HCT116 (cell line): ENCODE measurements around the gene HNF1B. TPM values are rescaled to one million over a fixed set of nuclear protein-coding genes. Genes with fewer than 3 reads are reported as not detected.

Experiments
- ATAC-seq: fragments of 200-7000 bp; cut with Tn5 transposase; 2 replicates; pipeline ENCODE4 v1.9.1; 2020; ENCODE audit warnings: mild to moderate bottlenecking, moderate library complexity
- BruUV-seq: library from RNA; stranded (reverse); fragments of 400-500 nt; replicated peaks from 2 replicates; lab custom pipeline; 2021; lab: Mats Ljungman, UMichigan
- CTCF ChIA-PET: fragments of 300-600 bp; sonication (Branson Sonifier 250); formaldehyde crosslinking; loops from one replicate; lab custom pipeline; 2021; ENCODE audit warnings: antibody characterized with exemption; lab: Charles Lee
- POLR2A ChIA-PET: fragments of 300-600, 350-600 bp; sonication (Branson Sonifier 250); formaldehyde crosslinking; loops from one replicate; lab custom pipeline; 2021; ENCODE audit warnings: antibody characterized with exemption; lab: Charles Lee
- RAD21 ChIA-PET, 2 experiments: fragments of 300-600 bp; sonication (Branson Sonifier 250); formaldehyde crosslinking; loops; one replicate each; lab custom pipeline; 2023; ENCODE audit warnings: low total read pairs in 2 of 2; ENCODE audit not compliant: uncharacterized antibody in 2 of 2, unreplicated experiment in 2 of 2, low non-redundant PET in 1 of 2; lab: Charles Lee
- DNase-seq: peaks from one replicate; pipeline ENCODE4 v3.0.0-alpha.2; 2010; ENCODE audit warnings: low read depth, low spot score
- H2AFZ ChIP-seq: fragments of 200-600 bp; shearing (Covaris generic), sonication (generic); 2 replicates; pipeline ENCODE4 v1.6.1; 2017; ENCODE audit warnings: low read depth, mixed run types, mixed read lengths, antibody characterized with exemption, low read length; ENCODE audit not compliant: poor library complexity, severe bottlenecking
- H3K27ac ChIP-seq: 2 replicates; pipeline ENCODE4 v1.5.1; 2012; ENCODE audit warnings: low read depth, low read length
- H3K27me3 ChIP-seq: fragments of 200-600 bp; sonication (generic); 2 replicates; pipeline ENCODE4 v1.6.1; 2016; ENCODE audit warnings: mixed run types, low read length, mixed read lengths; ENCODE audit not compliant: insufficient read depth
- H3K36me3 ChIP-seq, 2 experiments: fragments of 200-500 bp in 1 of 2; fragments of 200-600 bp in 1 of 2; sonication (Bioruptor generic) in 1 of 2; sonication (generic) in 1 of 2; 2 replicates each; pipeline versions ENCODE4 v1.5.1 to v1.6.1; 2014 to 2016; ENCODE audit warnings: low read length in 2 of 2, inconsistent platforms in 1 of 2, mixed read lengths in 1 of 2, mixed run types in 1 of 2; ENCODE audit not compliant: insufficient read depth in 2 of 2, control insufficient read depth in 1 of 2
- H3K4me1 ChIP-seq, 2 experiments: fragments of 200-600 bp in 1 of 2; sonication (generic) in 1 of 2; 2 replicates each; pipeline versions ENCODE4 v1.5.1 to v1.6.1; 2012 to 2017; ENCODE audit warnings: low read length in 2 of 2, inconsistent platforms in 1 of 2, mild to moderate bottlenecking in 1 of 2, mixed read lengths in 1 of 2, mixed run types in 1 of 2, moderate library complexity in 1 of 2; ENCODE audit not compliant: insufficient read depth in 2 of 2, control insufficient read depth in 1 of 2
- H3K4me2 ChIP-seq: fragments of 200-600 bp; sonication (generic); 2 replicates; pipeline ENCODE4 v1.6.1; 2017; ENCODE audit warnings: mixed run types, low read length, mixed read lengths
- H3K4me3 ChIP-seq, 2 experiments: fragments of 200-600 bp in 1 of 2; sonication (generic) in 1 of 2; replicated peaks in 1 of 2; 2 replicates each; pipeline ENCODE4 v1.5.1; 2011 to 2016; ENCODE audit warnings: low read length in 2 of 2, control low read depth in 1 of 2, low read depth in 1 of 2, mild to moderate bottlenecking in 1 of 2, mixed read lengths in 1 of 2, mixed run types in 1 of 2
- H3K79me2 ChIP-seq: fragments of 200-600 bp; sonication (generic); 2 replicates; pipeline ENCODE4 v1.6.1; 2017; ENCODE audit warnings: mild to moderate bottlenecking, mixed run types, low read length, moderate library complexity, mixed read lengths; ENCODE audit not compliant: insufficient read depth
- H3K9ac ChIP-seq: fragments of 200-600 bp; sonication (generic); 2 replicates; pipeline ENCODE4 v1.6.1; 2016; ENCODE audit warnings: low read length, mixed read lengths
- H3K9me2 ChIP-seq: fragments of 200-600 bp; sonication (generic), shearing (Covaris generic); 2 replicates; pipeline ENCODE4 v1.6.1; 2017; ENCODE audit warnings: mixed run types, mild to moderate bottlenecking, moderate library complexity; ENCODE audit not compliant: insufficient read depth
- H3K9me3 ChIP-seq, 2 experiments: fragments of 200-500 bp in 1 of 2; fragments of 200-600 bp in 1 of 2; sonication (Bioruptor generic) in 1 of 2; sonication (generic) in 1 of 2; 2 replicates each; pipeline ENCODE4 v1.6.1; 2014 to 2017; ENCODE audit warnings: low read length in 2 of 2, mixed read lengths in 2 of 2, inconsistent platforms in 1 of 2, low read depth in 1 of 2, mild to moderate bottlenecking in 1 of 2, mixed run types in 1 of 2, moderate library complexity in 1 of 2; ENCODE audit not compliant: control insufficient read depth in 1 of 2, insufficient read depth in 1 of 2
- H4K20me1 ChIP-seq: fragments of 200-600 bp; sonication (generic), shearing (Covaris generic); 2 replicates; pipeline ENCODE4 v1.6.1; 2017; ENCODE audit warnings: mixed run types, mild to moderate bottlenecking, moderate library complexity; ENCODE audit not compliant: insufficient read depth
- CTCF ChIP-seq, 3 experiments: fragments of 200-600 bp in 1 of 3; sonication (generic) in 1 of 3; IDR thresholded peaks in 2 of 3; conservative IDR thresholded peaks in 1 of 3; 2 replicates each; pipeline ENCODE4 v1.5.1; 2012 to 2017; ENCODE audit warnings: low read depth in 2 of 3, low read length in 2 of 3, antibody characterized with exemption in 1 of 3, borderline replicate concordance in 1 of 3, control low read depth in 1 of 3, mild to moderate bottlenecking in 1 of 3, mixed read lengths in 1 of 3, mixed run types in 1 of 3, moderate library complexity in 1 of 3; ENCODE audit not compliant: insufficient read depth in 1 of 3
- EGR1 ChIP-seq: IDR thresholded peaks from 2 replicates; pipeline ENCODE4 v1.6.1; 2012; ENCODE audit warnings: low read depth
- EZH2phosphoT487 ChIP-seq: fragments of 200-600 bp; IDR thresholded peaks from 2 replicates; pipeline ENCODE4 v1.6.1; 2018; ENCODE audit warnings: antibody characterized with exemption, borderline replicate concordance
- JUND ChIP-seq: IDR thresholded peaks from 2 replicates; pipeline ENCODE4 v1.6.1; 2012
- RAD21 ChIP-seq: IDR thresholded peaks from 2 replicates; pipeline ENCODE4 v1.6.1; 2012; ENCODE audit warnings: low read depth, mild to moderate bottlenecking
- REST ChIP-seq: IDR thresholded peaks from 2 replicates; pipeline ENCODE4 v1.6.1; 2012; ENCODE audit warnings: low read depth
- SP1 ChIP-seq: IDR thresholded peaks from 2 replicates; pipeline ENCODE4 v1.6.1; 2012; ENCODE audit warnings: low read depth
- TCF7L2 ChIP-seq: IDR thresholded peaks from 2 replicates; pipeline ENCODE4 v1.7.0; 2011; ENCODE audit warnings: borderline replicate concordance, inconsistent platforms; ENCODE audit not compliant: insufficient read depth, insufficient read length; ENCODE audit errors: extremely low read depth
- YY1 ChIP-seq: IDR thresholded peaks from 2 replicates; pipeline ENCODE4 v1.6.1; 2011; ENCODE audit warnings: low read length, low read depth, moderate library complexity, mild to moderate bottlenecking; ENCODE audit not compliant: insufficient replicate concordance; ENCODE audit errors: extremely low read depth
- ZFX ChIP-seq: fragments of 450-650 bp; IDR thresholded peaks from 2 replicates; pipeline ENCODE4 v1.6.1; 2017
- intact Hi-C: fragments of 100-400 bp; cut with micrococcal nuclease; formaldehyde crosslinking; loops from 2 replicates; pipeline ENCODE4 v1.10.0; 2022
- total RNA-seq: library from RNA; stranded (reverse); gene quantifications from one replicate; pipeline ENCODE4 v1.2.1, GENCODE V29; 2021; ENCODE audit not compliant: unreplicated experiment
- TF ChIP-seq, protein P1 (sequence below): IDR thresholded peaks from 2 replicates; pipeline ENCODE4 v1.6.1; 2011; ENCODE audit warnings: mild to moderate bottlenecking, low read length, moderate library complexity; ENCODE audit not compliant: insufficient replicate concordance; ENCODE audit errors: extremely low read depth

The HNF1B gene
- total RNA-seq, 1 experiment from 2014 or later = 3.6 TPM

- H2AFZ ChIP-seq = no peak overlapping the region
- no TSS peak for BruUV-seq
- POLR2A ChIA-PET = no interaction called here
- no peaks in the 10 kb centered on the region for H3K27me3 ChIP-seq
- H3K9me2 ChIP-seq = no peaks in the 10 kb centered on the region
- CTCF ChIA-PET = no interaction called here
- no peaks in the 10 kb centered on the region for H4K20me1 ChIP-seq
- H3K9me3 ChIP-seq = no peaks in the 10 kb centered on the region
- H3K36me3 ChIP-seq = no peaks in the 10 kb centered on the region; a peak in 1 of 4 replicates
- H3K4me2 ChIP-seq = no peak overlapping the region
- ATAC-seq (peak; percentile 79), DNase-seq (peak; percentile 18)
- H3K9ac ChIP-seq = no peak overlapping the region
- H3K4me1 ChIP-seq = peaks cover 9 to 40% of the 10 kb centered on the region in 2 experiments
- RAD21 ChIA-PET = interaction anchor here in 1 of 2 experiments (1.9 kb wide), 1 partner anchor 70 kb away, joined by 5 read pairs; no protein-coding TSS in a partner anchor
- H3K27ac ChIP-seq = no peak overlapping the region
- no peak overlapping the region for H3K4me3 ChIP-seq
- no peaks in the 10 kb centered on the region for H3K79me2 ChIP-seq
- intact Hi-C loops = loop anchor here (2.0 to 5.0 kb wide), 2 partner anchors 69 to 116 kb away; no protein-coding TSS in a partner anchor
- no peak for TF ChIP-seq ZFX
- TF ChIP-seq RAD21 = peak; percentile 63
- TF ChIP-seq JUND = no peak
- TF ChIP-seq EZH2phosphoT487 = no peak
- TF ChIP-seq CTCF (IDR thresholded peaks at IDR 0.05 in 2 of 3, conservative IDR thresholded peaks at IDR 0.05 in 1 of 3; ENCODE audit: borderline replicate concordance in 1 of 3, insufficient read depth in 1 of 3, low read depth in 2 of 3, low read length in 2 of 3) = peak; percentile 57 to 87 (median 81)
- TF ChIP-seq, all 23 proteins: peak for 2
Measured at GRCh38 chr17:37701496-37701898, 43.4 kb downstream of the HNF1B start.

GRCh38 chr17:37700881-37701280 is 44.0 kb downstream of the HNF1B start:
- ATAC-seq (no peak), DNase-seq (no peak)
- Histone ChIP-seq H2AFZ (no peak overlapping the region), H3K27ac (no peak overlapping the region), H3K36me3 (no peaks in the 10 kb centered on the region; a peak in 1 of 4 replicates), H4K20me1 (no peaks in the 10 kb centered on the region), H3K9me3 (no peaks in the 10 kb centered on the region), H3K27me3 (no peaks in the 10 kb centered on the region), H3K4me3 (no peak overlapping the region), H3K9ac (no peak overlapping the region), H3K4me2 (no peak overlapping the region), H3K9me2 (no peaks in the 10 kb centered on the region), H3K79me2 (no peaks in the 10 kb centered on the region), H3K4me1 (peaks cover 9 to 40% of the 10 kb centered on the region in 2 experiments)
- intact Hi-C loops = loop anchor here (2.0 to 5.0 kb wide), 2 partner anchors 70 to 116 kb away; no protein-coding TSS in a partner anchor
- RAD21 ChIA-PET = no interaction called here
- POLR2A ChIA-PET = no interaction called here
- CTCF ChIA-PET = interaction anchor here (1.6 kb wide), 1 partner anchor 70 kb away, joined by 3 read pairs; no protein-coding TSS in a partner anchor
- BruUV-seq = no TSS peak
- TF ChIP-seq REST = no peak
- no peak for TF ChIP-seq EZH2phosphoT487
- TF ChIP-seq TCF7L2 = no peak
- no peak for TF ChIP-seq RAD21
- no peak for TF ChIP-seq YY1
- TF ChIP-seq, protein P1, sequence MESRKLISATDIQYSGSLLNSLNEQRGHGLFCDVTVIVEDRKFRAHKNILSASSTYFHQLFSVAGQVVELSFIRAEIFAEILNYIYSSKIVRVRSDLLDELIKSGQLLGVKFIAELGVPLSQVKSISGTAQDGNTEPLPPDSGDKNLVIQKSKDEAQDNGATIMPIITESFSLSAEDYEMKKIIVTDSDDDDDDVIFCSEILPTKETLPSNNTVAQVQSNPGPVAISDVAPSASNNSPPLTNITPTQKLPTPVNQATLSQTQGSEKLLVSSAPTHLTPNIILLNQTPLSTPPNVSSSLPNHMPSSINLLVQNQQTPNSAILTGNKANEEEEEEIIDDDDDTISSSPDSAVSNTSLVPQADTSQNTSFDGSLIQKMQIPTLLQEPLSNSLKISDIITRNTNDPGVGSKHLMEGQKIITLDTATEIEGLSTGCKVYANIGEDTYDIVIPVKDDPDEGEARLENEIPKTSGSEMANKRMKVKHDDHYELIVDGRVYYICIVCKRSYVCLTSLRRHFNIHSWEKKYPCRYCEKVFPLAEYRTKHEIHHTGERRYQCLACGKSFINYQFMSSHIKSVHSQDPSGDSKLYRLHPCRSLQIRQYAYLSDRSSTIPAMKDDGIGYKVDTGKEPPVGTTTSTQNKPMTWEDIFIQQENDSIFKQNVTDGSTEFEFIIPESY = no peak
- no peak for TF ChIP-seq ZFX
- no peak for TF ChIP-seq SP1
- no peak for TF ChIP-seq EGR1
